ENCODE data around the gene KCNMB1. TPM values are rescaled to one million over a fixed set of nuclear protein-coding genes. Genes with fewer than 3 reads are reported as not detected.

Gene KCNMB1
- total RNA-seq, 1 donor from 2014 or later, result 0.14 TPM

- Histone ChIP-seq H2AFZ (ENCODE audit: low read depth, low read length) (no peak overlapping the region), H3K4me3 (ENCODE audit: insufficient read depth, low read depth, low read length) (no peak overlapping the region), H3K79me2 (ENCODE audit: insufficient read depth, low read length) (no peaks in the 10 kb centered on the region), H3K9me3 (ENCODE audit: insufficient read depth, low read depth, low read length) (no peaks in the 10 kb centered on the region), H3K9ac (ENCODE audit: low read length) (no peak overlapping the region), H3K4me2 (ENCODE audit: low read length) (no peak overlapping the region), H3K27ac (ENCODE audit: low read depth, low read length) (no peak overlapping the region), H4K20me1 (ENCODE audit: insufficient read depth, low read length) (no peaks in the 10 kb centered on the region), H3K4me1 (ENCODE audit: insufficient read depth, low read length) (no peaks in the 10 kb centered on the region), H3K36me3 (ENCODE audit: insufficient read depth, low read length) (no peaks in the 10 kb centered on the region), H3K27me3 (ENCODE audit: insufficient read depth, low read length) (peaks cover 4% of the 10 kb centered on the region)
- peaks cover 18% of the 10 kb centered on the region for H3K27me3 Mint-ChIP-seq (ENCODE audit: low read depth, unreplicated experiment)
- no peaks in the 10 kb centered on the region for H3K36me3 Mint-ChIP-seq (ENCODE audit: low read depth, unreplicated experiment)
- FAIRE-seq, result no peak
- H3K27ac Mint-ChIP-seq (ENCODE audit: unreplicated experiment), result no peak overlapping the region
- DNase-seq (ENCODE audit: low read depth), result no peak
- no peaks in the 10 kb centered on the region for H3K4me1 Mint-ChIP-seq (ENCODE audit: low read depth, unreplicated experiment)
- H3K9me3 Mint-ChIP-seq (ENCODE audit: unreplicated experiment), result no peaks in the 10 kb centered on the region
- TF ChIP-seq EZH2 (IDR thresholded peaks at IDR 0.05; ENCODE audit: insufficient read depth, low read length) (no peak), CTCF (IDR thresholded peaks at IDR 0.05; ENCODE audit: insufficient read depth, low read depth, low read length) (no peak)
- no peak overlapping the region for H3K4me3 Mint-ChIP-seq (ENCODE audit: unreplicated experiment)
Measured at GRCh38 chr5:170366276-170366675, 22.9 kb downstream of the KCNMB1 start.

- peaks cover 3% of the 10 kb centered on the region for H3K27me3 ChIP-seq (ENCODE audit: insufficient read depth, low read length)
- no peak for TF ChIP-seq CTCF (IDR thresholded peaks at IDR 0.05; ENCODE audit: insufficient read depth, low read depth, low read length)
- no peak for TF ChIP-seq EZH2 (IDR thresholded peaks at IDR 0.05; ENCODE audit: insufficient read depth, low read length)
Measured at GRCh38 chr5:170365831-170366230, 23.3 kb downstream of the KCNMB1 start.

GRCh38 chr5:170365011-170365410, 24.2 kb downstream of the KCNMB1 start:
- Mint-ChIP-seq H3K36me3 (ENCODE audit: low read depth, unreplicated experiment) (no peaks in the 10 kb centered on the region), H3K9me3 (ENCODE audit: unreplicated experiment) (no peaks in the 10 kb centered on the region)

More at GRCh38 chr5:170365831-170366230, 23.3 kb downstream of the KCNMB1 start:
- no peaks in the 10 kb centered on the region for H3K36me3 ChIP-seq (ENCODE audit: insufficient read depth, low read length)
- Mint-ChIP-seq H3K4me1 (ENCODE audit: low read depth, unreplicated experiment) (no peaks in the 10 kb centered on the region), H3K9me3 (ENCODE audit: unreplicated experiment) (no peaks in the 10 kb centered on the region), H3K27me3 (ENCODE audit: low read depth, unreplicated experiment) (peaks cover 14% of the 10 kb centered on the region), H3K36me3 (ENCODE audit: low read depth, unreplicated experiment) (no peaks in the 10 kb centered on the region), H3K4me3 (ENCODE audit: unreplicated experiment) (no peak overlapping the region), H3K27ac (ENCODE audit: unreplicated experiment) (no peak overlapping the region)
- H3K9me3 ChIP-seq (ENCODE audit: insufficient read depth, low read depth, low read length), result no peaks in the 10 kb centered on the region
- FAIRE-seq, result no peak
- no peak overlapping the region for H3K4me3 ChIP-seq (ENCODE audit: insufficient read depth, low read depth, low read length)
- no peak overlapping the region for H2AFZ ChIP-seq (ENCODE audit: low read depth, low read length)
- no peaks in the 10 kb centered on the region for H3K4me1 ChIP-seq (ENCODE audit: insufficient read depth, low read length)
- no peak overlapping the region for H3K27ac ChIP-seq (ENCODE audit: low read depth, low read length)
- no peaks in the 10 kb centered on the region for H3K79me2 ChIP-seq (ENCODE audit: insufficient read depth, low read length)
- no peak overlapping the region for H3K4me2 ChIP-seq (ENCODE audit: low read length)
- DNase-seq (ENCODE audit: low read depth), result no peak
- H3K9ac ChIP-seq (ENCODE audit: low read length), result no peak overlapping the region
- H4K20me1 ChIP-seq (ENCODE audit: insufficient read depth, low read length), result no peaks in the 10 kb centered on the region

More at GRCh38 chr5:170365011-170365410, 24.2 kb downstream of the KCNMB1 start:
- Histone ChIP-seq H3K4me2 (ENCODE audit: low read length) (no peak overlapping the region), H3K27me3 (ENCODE audit: insufficient read depth, low read length) (no peaks in the 10 kb centered on the region), H2AFZ (ENCODE audit: low read depth, low read length) (no peak overlapping the region), H3K4me3 (ENCODE audit: insufficient read depth, low read depth, low read length) (no peak overlapping the region), H3K9ac (ENCODE audit: low read length) (no peak overlapping the region), H3K27ac (ENCODE audit: low read depth, low read length) (no peak overlapping the region), H3K79me2 (ENCODE audit: insufficient read depth, low read length) (no peaks in the 10 kb centered on the region), H4K20me1 (ENCODE audit: insufficient read depth, low read length) (no peaks in the 10 kb centered on the region), H3K9me3 (ENCODE audit: insufficient read depth, low read depth, low read length) (no peaks in the 10 kb centered on the region), H3K36me3 (ENCODE audit: insufficient read depth, low read length) (no peaks in the 10 kb centered on the region), H3K4me1 (ENCODE audit: insufficient read depth, low read length) (no peaks in the 10 kb centered on the region)
- FAIRE-seq (no peak), DNase-seq (ENCODE audit: low read depth) (no peak)
- Mint-ChIP-seq H3K4me1 (ENCODE audit: low read depth, unreplicated experiment) (no peaks in the 10 kb centered on the region), H3K4me3 (ENCODE audit: unreplicated experiment) (no peak overlapping the region), H3K27me3 (ENCODE audit: low read depth, unreplicated experiment) (peaks cover 14% of the 10 kb centered on the region), H3K27ac (ENCODE audit: unreplicated experiment) (no peak overlapping the region)
- TF ChIP-seq EZH2 (IDR thresholded peaks at IDR 0.05; ENCODE audit: insufficient read depth, low read length) (no peak), CTCF (IDR thresholded peaks at IDR 0.05; ENCODE audit: insufficient read depth, low read depth, low read length) (no peak)

All from astrocyte (in vitro differentiated cells and primary cell).